Endothelial cell of umbilical vein (primary cell): Measurements from ENCODE around the gene PEBP1. TPM values are rescaled to one million over a fixed set of nuclear protein-coding genes. Genes with fewer than 3 reads are reported as not detected.

ENCODE experiments used
- Bru-seq: library from RNA; stranded (reverse); fragments of 400-500 nt; gene quantifications from one replicate; lab custom pipeline; 2021; lab: Mats Ljungman, UMichigan
- BruChase-seq, 2 experiments: library from RNA; stranded (reverse); fragments of 400-500 nt; gene quantifications; one replicate each; lab custom pipeline; 2021; lab: Mats Ljungman, UMichigan
- BruUV-seq: library from RNA; stranded (reverse); fragments of 400-500 nt; replicated peaks from 2 replicates; lab custom pipeline; 2021; lab: Mats Ljungman, UMichigan
- CTCF ChIA-PET: fragments of 300-600, 350-600 bp; sonication (Branson Sonifier 250); formaldehyde crosslinking; loops from one replicate; lab custom pipeline; 2021; ENCODE audit warnings: antibody characterized with exemption, inconsistent platforms; lab: Charles Lee
- POLR2A ChIA-PET: fragments of 300-600, 350-600 bp; sonication (Branson Sonifier 250); formaldehyde crosslinking; loops from one replicate; lab custom pipeline; 2021; ENCODE audit warnings: antibody characterized with exemption, inconsistent platforms; lab: Charles Lee
- DNase-seq: peaks from one replicate; pipeline ENCODE4 v3.0.0-alpha.2; 2011; ENCODE audit warnings: low read depth, low spot score
- FAIRE-seq: peaks from 2 replicates; lab custom pipeline; 2011; peaks lifted over from hg19 to GRCh38; lab: Jason Lieb, UNC
- H2AFZ ChIP-seq: 2 replicates; pipeline ENCODE4 v1.6.0; 2012; ENCODE audit warnings: low read depth, low read length, control low read depth, inconsistent platforms
- H3K27ac ChIP-seq: 2 replicates; pipeline ENCODE4 v1.5.1; 2011; ENCODE audit warnings: low read depth, mild to moderate bottlenecking, control low read depth, low read length, moderate library complexity; ENCODE audit not compliant: insufficient read depth
- H3K27me3 ChIP-seq, 2 experiments: 2 replicates each; pipeline versions ENCODE4 v1.6.0 to v1.6.1; 2011; ENCODE audit warnings: low read length in 2 of 2, mixed read lengths in 1 of 2; ENCODE audit not compliant: control insufficient read depth in 2 of 2, insufficient read depth in 2 of 2
- H3K36me3 ChIP-seq, 2 experiments: 2 replicates in 1 of 2; 3 replicates in 1 of 2; pipeline ENCODE4 v1.5.1; 2011; ENCODE audit warnings: low read length in 2 of 2, mild to moderate bottlenecking in 1 of 2, moderate library complexity in 1 of 2; ENCODE audit not compliant: control insufficient read depth in 2 of 2, insufficient read depth in 2 of 2; ENCODE audit errors: extremely low read depth in 1 of 2
- H3K4me1 ChIP-seq: 3 replicates; pipeline ENCODE4 v1.5.1; 2011; ENCODE audit warnings: mild to moderate bottlenecking, low read length; ENCODE audit not compliant: control insufficient read depth, insufficient read depth; ENCODE audit errors: extremely low read depth
- H3K4me2 ChIP-seq: 2 replicates; pipeline ENCODE4 v1.6.1; 2011; ENCODE audit warnings: low read length, control low read depth, mixed read lengths; ENCODE audit not compliant: insufficient read depth
- H3K4me3 ChIP-seq, 3 experiments: fragments of 200-600 bp in 1 of 3; sonication (generic), shearing (Covaris generic) in 1 of 3; replicated peaks in 1 of 3; 2 replicates each; pipeline ENCODE4 v1.5.1; 2011 to 2016; ENCODE audit warnings: control low read depth in 3 of 3, low read length in 3 of 3, mild to moderate bottlenecking in 2 of 3, inconsistent platforms in 1 of 3, low read depth in 1 of 3, moderate library complexity in 1 of 3; ENCODE audit not compliant: insufficient read depth in 1 of 3
- H3K79me2 ChIP-seq: 2 replicates; pipeline ENCODE4 v1.6.0; 2012; ENCODE audit warnings: low read length, inconsistent platforms; ENCODE audit not compliant: control insufficient read depth, insufficient read depth
- H3K9ac ChIP-seq: replicated peaks from 2 replicates; pipeline ENCODE3; 2011; ENCODE audit warnings: low read length, control low read depth; ENCODE audit not compliant: insufficient read depth; ENCODE audit errors: extremely low read depth
- H3K9me1 ChIP-seq: replicated peaks from 3 replicates; pipeline ENCODE4 v1.6.0; 2011; ENCODE audit warnings: mild to moderate bottlenecking, low read length; ENCODE audit not compliant: control insufficient read depth, insufficient read depth; ENCODE audit errors: extremely low read depth
- H3K9me3 ChIP-seq: replicated peaks from 2 replicates; pipeline ENCODE4 v1.5.1; 2012; ENCODE audit warnings: low read length, inconsistent platforms; ENCODE audit not compliant: control insufficient read depth, insufficient read depth
- H4K20me1 ChIP-seq: replicated peaks from 2 replicates; pipeline ENCODE3; 2011; ENCODE audit warnings: mild to moderate bottlenecking, low read length; ENCODE audit not compliant: control insufficient read depth, insufficient read depth; ENCODE audit errors: extremely low read depth
- EZH2 ChIP-seq: IDR thresholded peaks from 2 replicates; pipeline ENCODE4 v1.6.1; 2012; ENCODE audit warnings: borderline replicate concordance, low read depth, mild to moderate bottlenecking, moderate library complexity, low read length, inconsistent platforms; ENCODE audit not compliant: severe bottlenecking
- FOS ChIP-seq: IDR thresholded peaks from 2 replicates; pipeline ENCODE4 v1.6.1; 2011; ENCODE audit warnings: mild to moderate bottlenecking, low read length, moderate library complexity, borderline replicate concordance; ENCODE audit not compliant: insufficient read depth
- GATA2 ChIP-seq: IDR thresholded peaks from 2 replicates; pipeline ENCODE4 v1.7.0; 2011; ENCODE audit warnings: low read depth, mild to moderate bottlenecking, moderate library complexity, mixed read lengths, low read length; ENCODE audit not compliant: insufficient read length, insufficient read depth
- JUN ChIP-seq: IDR thresholded peaks from 2 replicates; pipeline ENCODE4 v1.6.1; 2011; ENCODE audit warnings: borderline replicate concordance, low read depth; ENCODE audit not compliant: insufficient read length, insufficient read depth
- MYC ChIP-seq: IDR thresholded peaks from one replicate; pipeline ENCODE4 v1.6.1; 2011; ENCODE audit warnings: mild to moderate bottlenecking, low read depth, low read length
- POLR2A ChIP-seq: IDR thresholded peaks from 2 replicates; pipeline ENCODE4 v1.6.1; 2012; ENCODE audit warnings: low read depth, mild to moderate bottlenecking, control low read depth, low read length
- POLR2AphosphoS5 ChIP-seq: IDR thresholded peaks from 2 replicates; pipeline ENCODE4 v1.6.1; 2012; ENCODE audit warnings: low read depth, mild to moderate bottlenecking, control low read depth, low read length, moderate library complexity; ENCODE audit not compliant: insufficient read depth
- dilution Hi-C: fragments of 300-500 bp; cut with MboI; formaldehyde crosslinking; loops from one replicate; pipeline ENCODE4 v1.15.0; 2019; ENCODE audit warnings: low sequenced_read_pairs; ENCODE audit not compliant: extremely low pct_ligation_motif_present
- intact Hi-C: fragments of 100-400 bp; cut with micrococcal nuclease; formaldehyde crosslinking; loops from one replicate; pipeline ENCODE4 v1.10.0; 2022
- long read RNA-seq: library from polyadenylated mRNA; stranded (forward); transcript quantifications from one replicate; pipeline ENCODE4 v2.0.0, GENCODE V29; 2021
- polyA minus RNA-seq, 3 experiments: library from RNA; depleted of rRNA, polyadenylated mRNA; stranded (reverse); fragments of >200 nt; gene quantifications; 1 replicate in 1 of 3; 2 replicates in 2 of 3; pipeline ENCODE4 v1.2.3, GENCODE V29; 2011
- polyA plus RNA-seq, 4 experiments: library from polyadenylated mRNA; depleted of rRNA in 3 of 4; stranded (reverse) in 3 of 4; unstranded in 1 of 4; fragments of >200 nt; gene quantifications; 2 replicates each; pipeline versions ENCODE4 v1.2.1 to v1.2.3, GENCODE V29; 2011 to 2012; ENCODE audit warnings: missing spikeins in 1 of 4
- total RNA-seq: library from RNA; stranded (reverse); gene quantifications from 2 replicates; pipeline ENCODE4 v1.2.3, GENCODE V29; 2021
- TF ChIP-seq, protein P1 (sequence below): IDR thresholded peaks from 2 replicates; pipeline ENCODE4 v1.6.1; 2011; ENCODE audit not compliant: insufficient read depth, insufficient read length
- TF ChIP-seq, protein P2 (sequence below), 2 donors: IDR thresholded peaks; 1 replicate in 1 of 2; 2 replicates in 1 of 2; pipeline ENCODE4 v1.5.1; 2011; ENCODE audit warnings: low read length in 2 of 2, mild to moderate bottlenecking in 2 of 2, moderate library complexity in 2 of 2, control low read depth in 1 of 2, inconsistent platforms in 1 of 2, low read depth in 1 of 2; ENCODE audit not compliant: insufficient read depth in 1 of 2; ENCODE audit errors: extremely low read depth in 1 of 2

The PEBP1 gene
- total RNA-seq: 146 and 185 TPM in 2 replicates
- polyA plus RNA-seq: 236 and 261 TPM in 2 replicates
- 147 and 185 TPM in 2 replicates for polyA plus RNA-seq (2011; cell fraction: cytosol; rRNA removed)
- 69.6 and 80.2 TPM in 2 replicates for polyA plus RNA-seq (2011; cell fraction: nucleus; rRNA removed)
- polyA plus RNA-seq (2012): 191 and 195 TPM in 2 replicates
- 101 and 102 TPM in 2 replicates for polyA minus RNA-seq
- polyA minus RNA-seq (2011; cell fraction: cytosol; rRNA and poly(A)+ RNA removed): 108 TPM
- 14.6 and 16.9 TPM in 2 replicates for polyA minus RNA-seq (2011; cell fraction: nucleus; rRNA and poly(A)+ RNA removed)
- Bru-seq, nascent RNA: percentile 83 among the genes with signal in this experiment
- percentile 96 among the genes with signal in this experiment for BruChase-seq, experiment 1, labeled RNA remaining after a 6-hour chase
- BruChase-seq, experiment 2, labeled RNA remaining after a 2-hour chase: percentile 85 among the genes with signal in this experiment
- long read RNA-seq, transcript PEBP1-201 (4 exons, 1,697 nt): major isoform, 862 of 1,015 reads
- long read RNA-seq, partial matches to known transcripts: 146 of 1,015 reads
- long read RNA-seq, other reads (novel, unspliced or antisense): 7 of 1,015 reads

DNA sequence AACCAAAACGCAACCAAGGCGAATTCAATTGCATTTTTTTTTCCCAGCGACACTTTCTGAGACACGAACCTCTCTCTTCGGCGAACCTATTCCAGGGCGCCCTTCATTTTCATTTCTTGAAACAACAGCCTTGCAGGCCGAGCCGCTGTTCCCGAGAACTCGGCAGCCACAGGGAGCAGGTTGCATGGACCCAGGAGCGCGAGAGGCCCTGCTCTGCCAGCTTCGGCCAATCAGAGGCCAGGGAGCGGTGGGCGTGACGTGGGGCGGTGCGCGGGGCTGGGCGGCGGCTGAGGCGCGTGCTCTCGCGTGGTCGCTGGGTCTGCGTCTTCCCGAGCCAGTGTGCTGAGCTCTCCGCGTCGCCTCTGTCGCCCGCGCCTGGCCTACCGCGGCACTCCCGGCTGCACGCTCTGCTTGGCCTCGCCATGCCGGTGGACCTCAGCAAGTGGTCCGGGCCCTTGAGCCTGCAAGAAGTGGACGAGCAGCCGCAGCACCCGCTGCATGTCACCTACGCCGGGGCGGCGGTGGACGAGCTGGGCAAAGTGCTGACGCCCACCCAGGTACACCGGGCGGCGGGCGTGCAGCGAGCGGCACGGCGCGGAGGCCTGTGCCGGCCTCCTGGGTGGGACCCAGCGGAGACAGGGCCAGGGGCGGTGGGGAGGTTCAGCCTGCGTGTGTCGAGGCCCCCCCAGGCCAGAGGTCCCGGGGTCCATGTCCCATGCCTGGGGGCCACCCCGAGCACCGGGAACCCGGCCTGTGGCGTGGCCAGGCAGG is at the start of gene PEBP1:
Gene PEBP1 (plus strand): TSS at position 337 of the 771 bp plus-strand sequence. CDS start 86 bp downstream, at position 423.
- dilution Hi-C loops (no loop called here), intact Hi-C loops (loop anchor here (1.0 to 5.0 kb wide), 6 partner anchors 11 to 259 kb away; partner anchors contain the start of genes RFC5 and VSIG10)
- H3K36me3 ChIP-seq: peaks cover 6 to 9% of the 10 kb centered on the region in 2 experiments
- peak within 1 kb of the TSS; percentile 49 for H3K27ac ChIP-seq
- no peaks in the 10 kb centered on the region for H4K20me1 ChIP-seq
- peak within 1 kb of the TSS; percentile 77 for H3K4me2 ChIP-seq
- peaks cover 4% of the 10 kb centered on the region for H3K4me1 ChIP-seq
- DNase-seq (peak; percentile 94), FAIRE-seq (peak; percentile 90)
- no TSS peak for BruUV-seq
- H3K9me1 ChIP-seq: no peaks in the 10 kb centered on the region
- TF ChIP-seq, protein P1, sequence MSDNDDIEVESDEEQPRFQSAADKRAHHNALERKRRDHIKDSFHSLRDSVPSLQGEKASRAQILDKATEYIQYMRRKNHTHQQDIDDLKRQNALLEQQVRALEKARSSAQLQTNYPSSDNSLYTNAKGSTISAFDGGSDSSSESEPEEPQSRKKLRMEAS: no peak
- TF ChIP-seq GATA2 (no peak), JUN (no peak), MYC (peak; percentile 64), FOS (no peak), POLR2A (peak; percentile 91), POLR2AphosphoS5 (peak; percentile 93), EZH2 (no peak)
- TF ChIP-seq, protein P2, sequence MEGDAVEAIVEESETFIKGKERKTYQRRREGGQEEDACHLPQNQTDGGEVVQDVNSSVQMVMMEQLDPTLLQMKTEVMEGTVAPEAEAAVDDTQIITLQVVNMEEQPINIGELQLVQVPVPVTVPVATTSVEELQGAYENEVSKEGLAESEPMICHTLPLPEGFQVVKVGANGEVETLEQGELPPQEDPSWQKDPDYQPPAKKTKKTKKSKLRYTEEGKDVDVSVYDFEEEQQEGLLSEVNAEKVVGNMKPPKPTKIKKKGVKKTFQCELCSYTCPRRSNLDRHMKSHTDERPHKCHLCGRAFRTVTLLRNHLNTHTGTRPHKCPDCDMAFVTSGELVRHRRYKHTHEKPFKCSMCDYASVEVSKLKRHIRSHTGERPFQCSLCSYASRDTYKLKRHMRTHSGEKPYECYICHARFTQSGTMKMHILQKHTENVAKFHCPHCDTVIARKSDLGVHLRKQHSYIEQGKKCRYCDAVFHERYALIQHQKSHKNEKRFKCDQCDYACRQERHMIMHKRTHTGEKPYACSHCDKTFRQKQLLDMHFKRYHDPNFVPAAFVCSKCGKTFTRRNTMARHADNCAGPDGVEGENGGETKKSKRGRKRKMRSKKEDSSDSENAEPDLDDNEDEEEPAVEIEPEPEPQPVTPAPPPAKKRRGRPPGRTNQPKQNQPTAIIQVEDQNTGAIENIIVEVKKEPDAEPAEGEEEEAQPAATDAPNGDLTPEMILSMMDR (IDR thresholded peaks at IDR 0.05; ENCODE audit: extremely low read depth in 1 of 2, insufficient read depth in 1 of 2, low read depth in 1 of 2, low read length in 2 of 2): no peak
- peak within 1 kb of the TSS; percentile 72 for H3K9ac ChIP-seq
- CTCF ChIA-PET: interaction anchor here (0.6 to 1.6 kb wide), 11 partner anchors 10 to 1053 kb away, joined by 3 to 17 read pairs (median 5); partner anchors contain the start of gene SUDS3
- POLR2A ChIA-PET: interaction anchor here (0.8 kb wide), 1 partner anchor 120 kb away, joined by 3 read pairs; the partner anchor contains the start of gene RFC5
- no peaks in the 10 kb centered on the region for H3K9me3 ChIP-seq
- H3K4me3 ChIP-seq: peak within 1 kb of the TSS; percentile 48 to 82 (median 75)
- no peaks in the 10 kb centered on the region for H3K27me3 ChIP-seq
- peaks cover 15% of the 10 kb centered on the region for H3K79me2 ChIP-seq
- peak within 1 kb of the TSS; percentile 79 for H2AFZ ChIP-seq
